K562 (cell line): ENCODE data around the gene CDC5L. TPM values are rescaled to one million over a fixed set of nuclear protein-coding genes. Genes with fewer than 3 reads are reported as not detected.

Experiments used
- ATAC-seq: fragments of 200-7000 bp; cut with Tn5 transposase; 3 replicates; pipeline ENCODE4 v1.9.1; 2020; ENCODE audit warnings: moderate library complexity
- BruUV-seq: library from RNA; stranded (reverse); fragments of 400-500 nt; replicated peaks from 2 replicates; lab custom pipeline; 2021; lab: Mats Ljungman, UMichigan
- CTCF ChIA-PET: fragments of 300-600 bp; formaldehyde crosslinking; extraction: SDS; loops from one replicate; lab custom pipeline; 2021; ENCODE audit warnings: low intra/inter-chr PET ratio; lab: Yijun Ruan, JAX
- POLR2A ChIA-PET: fragments of 300-600, 350-650 bp; sonication (Branson Sonifier 250); formaldehyde crosslinking; extraction: SDS; loops from one replicate; lab custom pipeline; 2021; ENCODE audit warnings: antibody characterized with exemption, inconsistent platforms; lab: Yijun Ruan, JAX
- DNase-seq, 4 experiments: peaks; one replicate each; pipeline versions ENCODE4 v3.0.0 to v3.0.0-alpha.2; 2011 to 2018; ENCODE audit warnings: low spot score in 3 of 4, mixed read lengths in 3 of 4; ENCODE audit errors: extremely low read depth in 1 of 4
- FAIRE-seq: peaks from 2 replicates; lab custom pipeline; 2011; peaks lifted over from hg19 to GRCh38; lab: Jason Lieb, UNC
- H2AFZ ChIP-seq: 2 replicates; pipeline ENCODE4 v1.6.0; 2011; ENCODE audit warnings: low read depth, low read length, control low read depth, inconsistent platforms
- H3K27ac ChIP-seq: fragments of 200-600 bp; 3 replicates; pipeline ENCODE4 v1.8.0; 2011; ENCODE audit warnings: low read depth, mild to moderate bottlenecking, control low read depth, inconsistent platforms, low read length, moderate library complexity, mixed read lengths; ENCODE audit errors: extremely low read depth
- H3K27me3 ChIP-seq, 2 experiments: fragments of 300-600 bp in 1 of 2; 2 replicates in 1 of 2; 3 replicates in 1 of 2; pipeline versions ENCODE4 v1.6.0 to v1.8.0; 2011; ENCODE audit warnings: inconsistent platforms in 2 of 2, low read length in 2 of 2, mild to moderate bottlenecking in 1 of 2, mixed read lengths in 1 of 2, moderate library complexity in 1 of 2; ENCODE audit not compliant: control insufficient read depth in 2 of 2, insufficient read depth in 2 of 2
- H3K36me3 ChIP-seq: fragments of 300-600 bp; 3 replicates; pipeline ENCODE4 v1.8.0; 2011; ENCODE audit warnings: mild to moderate bottlenecking, low read length, inconsistent platforms; ENCODE audit not compliant: control insufficient read depth, insufficient read depth
- H3K4me1 ChIP-seq, 2 experiments: fragments of 200-600 bp in 1 of 2; replicated peaks in 1 of 2; 2 replicates in 1 of 2; 3 replicates in 1 of 2; pipeline versions ENCODE4 v1.5.1 to v1.8.0; 2011; ENCODE audit warnings: inconsistent platforms in 2 of 2, low read length in 2 of 2, mild to moderate bottlenecking in 1 of 2, mixed read lengths in 1 of 2, moderate library complexity in 1 of 2; ENCODE audit not compliant: control insufficient read depth in 2 of 2, insufficient read depth in 2 of 2
- H3K4me2 ChIP-seq: 2 replicates; pipeline ENCODE4 v1.6.1; 2011; ENCODE audit warnings: low read length, control low read depth, inconsistent platforms, mixed read lengths; ENCODE audit not compliant: insufficient read depth
- H3K4me3 ChIP-seq: fragments of 200-600 bp; sonication (generic), shearing (Covaris generic); 2 replicates; pipeline ENCODE4 v1.5.1; 2016; ENCODE audit warnings: control low read depth, inconsistent platforms
- H3K79me2 ChIP-seq: fragments of 200-600 bp; 3 replicates; pipeline ENCODE4 v1.8.0; 2011; ENCODE audit warnings: low read length, inconsistent platforms; ENCODE audit not compliant: control insufficient read depth, insufficient read depth
- H3K9ac ChIP-seq, 2 experiments: 2 replicates each; pipeline versions ENCODE4 v1.6.0 to v1.6.1; 2011; ENCODE audit warnings: low read depth in 2 of 2, low read length in 2 of 2, control low read depth in 1 of 2, inconsistent platforms in 1 of 2, mild to moderate bottlenecking in 1 of 2, mixed read lengths in 1 of 2; ENCODE audit not compliant: insufficient read depth in 1 of 2
- H3K9me1 ChIP-seq: one replicate; pipeline ENCODE4 v1.6.0; 2011; ENCODE audit warnings: inconsistent platforms, mild to moderate bottlenecking, low read length, moderate library complexity; ENCODE audit not compliant: control insufficient read depth, insufficient read depth
- H3K9me3 ChIP-seq: replicated peaks from 2 replicates; pipeline ENCODE4 v1.5.1; 2011; ENCODE audit warnings: low read depth, low read length, inconsistent platforms; ENCODE audit not compliant: control insufficient read depth, insufficient read depth
- H4K20me1 ChIP-seq: replicated peaks from 2 replicates; pipeline ENCODE4 v1.6.1; 2011; ENCODE audit warnings: low read length, inconsistent platforms, mixed read lengths; ENCODE audit not compliant: control insufficient read depth, insufficient read depth
- ASH1L ChIP-seq: fragments of 450-650 bp; IDR thresholded peaks from 2 replicates; pipeline ENCODE4 v1.6.1; 2018; ENCODE audit warnings: borderline replicate concordance, mild to moderate bottlenecking, low read depth; ENCODE audit not compliant: partially characterized antibody
- CTBP1 ChIP-seq: fragments of 450-650 bp; IDR thresholded peaks from 2 replicates; pipeline ENCODE4 v1.6.1; 2016; ENCODE audit warnings: borderline replicate concordance
- DIDO1 ChIP-seq: fragments of 450-650 bp; IDR thresholded peaks from 2 replicates; pipeline ENCODE4 v1.6.1; 2016; ENCODE audit warnings: low read depth, missing biosample characterization, missing genetic modification characterization
- FOXJ2 ChIP-seq: fragments of 200-800 bp; sonication (Bioruptor generic); IDR thresholded peaks from 2 replicates; pipeline ENCODE4 v1.6.1; 2016; ENCODE audit warnings: missing genetic modification characterization, missing compliant biosample characterization
- FOXM1 ChIP-seq, 2 experiments: fragments of 450-650 bp in 1 of 2; sonication (generic) in 1 of 2; formaldehyde crosslinking in 1 of 2; IDR thresholded peaks; 2 replicates each; pipeline versions ENCODE4 v1.6.1 to v1.9.0; 2017 to 2022; ENCODE audit warnings: low read depth in 2 of 2, mild to moderate bottlenecking in 2 of 2, missing genetic modification reagents in 1 of 2, moderate library complexity in 1 of 2
- HLTF ChIP-seq: fragments of 450-650 bp; IDR thresholded peaks from 2 replicates; pipeline ENCODE4 v1.6.1; 2016
- MAFF ChIP-seq: IDR thresholded peaks from 2 replicates; pipeline ENCODE4 v1.6.1; 2012; ENCODE audit warnings: low read length, improper control_type of control experiment
- MAFG ChIP-seq: fragments of 450-650 bp; conservative IDR thresholded peaks from 2 replicates; pipeline ENCODE4 v1.6.1; 2016; ENCODE audit warnings: missing genetic modification characterization, missing compliant biosample characterization
- MAFK ChIP-seq: IDR thresholded peaks from 2 replicates; pipeline ENCODE4 v1.6.1; 2011; ENCODE audit warnings: low read length, improper control_type of control experiment
- MAX ChIP-seq: sonication (generic); formaldehyde crosslinking; IDR thresholded peaks from 2 replicates; pipeline ENCODE4 v1.9.0; 2022; ENCODE audit warnings: mild to moderate bottlenecking, missing genetic modification reagents
- NBN ChIP-seq: fragments of 450-650 bp; IDR thresholded peaks from 2 replicates; pipeline ENCODE4 v1.6.1; 2016; ENCODE audit warnings: low read depth, mild to moderate bottlenecking
- POLR2G ChIP-seq: fragments of 200-400 bp; formaldehyde crosslinking; IDR thresholded peaks from 2 replicates; pipeline ENCODE4 v1.6.1; 2017; ENCODE audit warnings: low read depth, mild to moderate bottlenecking, antibody characterized with exemption, low read length, moderate library complexity
- POLR3G ChIP-seq: IDR thresholded peaks from 2 replicates; pipeline ENCODE4 v1.6.1; 2011; ENCODE audit not compliant: insufficient read length, insufficient replicate concordance; ENCODE audit errors: extremely low read depth
- SMC3 ChIP-seq: conservative IDR thresholded peaks from 2 replicates; pipeline ENCODE4 v1.6.1; 2011; ENCODE audit warnings: low read depth, low read length, improper control_type of control experiment; ENCODE audit not compliant: insufficient read depth
- ZHX1 ChIP-seq: fragments of 150-350 bp; conservative IDR thresholded peaks from 2 replicates; pipeline ENCODE4 v1.6.1; 2014; ENCODE audit warnings: low read length
- ZKSCAN1 ChIP-seq: fragments of 150-350 bp; IDR thresholded peaks from 2 replicates; pipeline ENCODE4 v1.6.1; 2016; ENCODE audit warnings: low read depth, low read length
- ZNF445 ChIP-seq: fragments of 250-450 bp; sonication (Bioruptor Pico); IDR thresholded peaks from 2 replicates; pipeline ENCODE4 v1.4.0; 2020; ENCODE audit warnings: low read depth, mild to moderate bottlenecking, moderate library complexity
- WGBS: fragments of 100-300 bp; shearing (Covaris generic); methylation state at CpG from one replicate; pipeline ENCODE4 v1.1.6; 2016; ENCODE audit warnings: low coverage, mixed read lengths; ENCODE audit not compliant: insufficient coverage; ENCODE audit errors: missing lambda C conversion rate; 5-methylcytosine and 5-hydroxymethylcytosine counted together
- in situ Hi-C: fragments of 300-500 bp; cut with MboI; formaldehyde crosslinking; loops from 4 replicates; pipeline ENCODE4 v1.15.0; 2018; ENCODE audit warnings: inconsistent platforms, mixed read lengths
- intact Hi-C: fragments of 100-400 bp; cut with micrococcal nuclease; formaldehyde crosslinking; loops from 2 replicates; pipeline ENCODE4 v1.14.2; 2022
- polyA plus RNA-seq, 8 experiments: library from polyadenylated mRNA; depleted of rRNA in 4 of 8; stranded (reverse) in 5 of 8; unstranded in 3 of 8; fragments of >200 nt; fragmentation: Nextera tagmentation in 2 of 8; fragmentation: Illumina TruSeq in 1 of 8; extraction: Ambion mirVana in 2 of 8; extraction: Trizol in 1 of 8; gene quantifications; 2 replicates each; pipeline versions ENCODE4 v1.2.1 to v1.2.3, GENCODE V29; 2011 to 2014; ENCODE audit warnings: inconsistent platforms in 1 of 8, missing spikeins in 1 of 8
- total RNA-seq, 7 experiments: library from RNA; depleted of rRNA in 6 of 7; stranded (reverse); fragments of >200 nt in 6 of 7; fragmentation: Illumina TruSeq in 2 of 7; extraction: Trizol in 2 of 7; gene quantifications; 2 replicates each; pipeline versions ENCODE4 v1.2.1 to v1.2.3, GENCODE V29; 2011 to 2021; ENCODE audit warnings: low replicate concordance in 1 of 7

CDC5L gene
- total and polyA plus RNA-seq, 9 of the 15 experiments (the other 6 are each of a cell fraction or from before 2014, with no cell fraction given), result 22.3 to 44.2 (median 30.8) TPM

- DNase-seq, result peak; percentile 40 to 82 (median 62)
- Histone ChIP-seq H3K27ac (no peak overlapping the region), H3K4me2 (peak overlapping the region; percentile 47; the same call in 1 of the 2 replicates), H3K27me3 (peaks cover 33 to 50% of the 10 kb centered on the region in 2 experiments; a peak in 4 of 5 replicates), H3K4me3 (no peak overlapping the region), H4K20me1 (no peaks in the 10 kb centered on the region), H3K36me3 (no peaks in the 10 kb centered on the region), H3K79me2 (no peaks in the 10 kb centered on the region), H3K9ac (peak overlapping the region in 1 of 2 experiments; percentile 77; a peak in 1 of 4 replicates), H3K4me1 (peaks cover 22 to 36% of the 10 kb centered on the region in 2 experiments), H2AFZ (0 out of 2 replicates have a peak overlapping the region, but pooled peaks have one; percentile 11), H3K9me1 (no peaks in the 10 kb centered on the region), H3K9me3 (no peaks in the 10 kb centered on the region)
- intact Hi-C loops, result loop anchor here (5.0 to 10.0 kb wide), 5 partner anchors 87 to 1445 kb away; no protein-coding TSS in a partner anchor
- no TSS peak for BruUV-seq
- ChIA-PET CTCF (no interaction called here), POLR2A (interaction anchor here (0.6 to 1.3 kb wide), 3 partner anchors 10 to 169 kb away, joined by 4 to 10 read pairs (median 5); no protein-coding TSS in a partner anchor)
- in situ Hi-C loops, result loop anchor here (10.0 kb wide), 2 partner anchors 167 to 1437 kb away; no protein-coding TSS in a partner anchor
- peak; percentile 81 for ATAC-seq
- peak; percentile 94 for FAIRE-seq
- WGBS, result 1% methylated on average over 5 of the region's 5 CpGs
- TF ChIP-seq DIDO1 (no peak), MAX (CRISPR knock-in tag) (peak; percentile 34), ZKSCAN1 (no peak), CTBP1 (peak; percentile 49; the same call in 1 of the 2 replicates), HLTF (peak; percentile 78; the same call in 1 of the 2 replicates), FOXJ2 (tag) (no peak), MAFK (peak; percentile 68; the same call in 1 of the 2 replicates), MAFG (tag) (peak; percentile 94), ZHX1 (no peak), NBN (no peak), POLR3G (no peak), ZNF445 (CRISPR knock-in tag) (no peak), SMC3 (0 out of 2 replicates have a peak, but pooled peaks have one; percentile 5), FOXM1 (IDR thresholded peaks at IDR 0.05; ENCODE audit: low read depth) (no peak), FOXM1 (CRISPR knock-in tag; IDR thresholded peaks at IDR 0.05; ENCODE audit: low read depth) (no peak), POLR2G (no peak), MAFF (peak; percentile 64; the same call in 1 of the 2 replicates), ASH1L (no peak)
Measured at GRCh38 chr6:44477293-44477894, 89.9 kb downstream of the CDC5L start.
